Esophagus squamous epithelium (tissue), 4 donors: ENCODE results near the gene NDRG2.

ENCODE experiments used
- POLR2A ChIP-seq, 4 donors: fragments of 450-650 bp; IDR thresholded peaks; one replicate each; pipeline ENCODE4 v1.6.1; 2017; ENCODE audit warnings: antibody characterized with exemption in 4 of 4, mild to moderate bottlenecking in 4 of 4, moderate library complexity in 3 of 4
- TF ChIP-seq, protein P1 (sequence below), 6 experiments: fragments of 450-650 bp in 4 of 6; fragments of 200-600 bp in 2 of 6; sonication (generic) in 2 of 6; IDR thresholded peaks; one replicate each; pipeline ENCODE4 v1.5.1; 2016 to 2019; ENCODE audit warnings: antibody characterized with exemption in 6 of 6, mild to moderate bottlenecking in 4 of 6, moderate library complexity in 4 of 6

DNA sequence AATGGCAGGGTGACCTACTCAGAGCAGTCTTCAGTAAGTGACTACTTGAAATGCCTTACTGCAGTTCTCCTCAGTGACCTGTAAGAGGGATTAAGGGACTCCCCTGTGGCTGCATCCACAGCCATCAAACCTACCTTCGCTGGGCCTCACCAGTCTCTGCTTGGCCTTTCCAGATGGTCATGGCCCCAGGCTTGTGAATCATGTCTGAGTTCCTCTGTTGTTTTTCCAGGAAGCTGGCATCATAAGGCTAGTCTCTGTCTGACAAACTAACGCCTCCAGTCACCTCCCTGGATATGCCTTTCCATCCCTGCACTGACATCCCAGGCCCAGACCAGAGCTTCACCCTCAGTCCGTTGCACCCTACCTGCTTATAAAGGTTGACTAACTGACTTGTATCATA is 55.5 kb downstream of the NDRG2 start:
- TF ChIP-seq, protein P1, sequence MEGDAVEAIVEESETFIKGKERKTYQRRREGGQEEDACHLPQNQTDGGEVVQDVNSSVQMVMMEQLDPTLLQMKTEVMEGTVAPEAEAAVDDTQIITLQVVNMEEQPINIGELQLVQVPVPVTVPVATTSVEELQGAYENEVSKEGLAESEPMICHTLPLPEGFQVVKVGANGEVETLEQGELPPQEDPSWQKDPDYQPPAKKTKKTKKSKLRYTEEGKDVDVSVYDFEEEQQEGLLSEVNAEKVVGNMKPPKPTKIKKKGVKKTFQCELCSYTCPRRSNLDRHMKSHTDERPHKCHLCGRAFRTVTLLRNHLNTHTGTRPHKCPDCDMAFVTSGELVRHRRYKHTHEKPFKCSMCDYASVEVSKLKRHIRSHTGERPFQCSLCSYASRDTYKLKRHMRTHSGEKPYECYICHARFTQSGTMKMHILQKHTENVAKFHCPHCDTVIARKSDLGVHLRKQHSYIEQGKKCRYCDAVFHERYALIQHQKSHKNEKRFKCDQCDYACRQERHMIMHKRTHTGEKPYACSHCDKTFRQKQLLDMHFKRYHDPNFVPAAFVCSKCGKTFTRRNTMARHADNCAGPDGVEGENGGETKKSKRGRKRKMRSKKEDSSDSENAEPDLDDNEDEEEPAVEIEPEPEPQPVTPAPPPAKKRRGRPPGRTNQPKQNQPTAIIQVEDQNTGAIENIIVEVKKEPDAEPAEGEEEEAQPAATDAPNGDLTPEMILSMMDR (IDR thresholded peaks at IDR 0.05) = no peak
- no peak for TF ChIP-seq POLR2A (IDR thresholded peaks at IDR 0.05)
